Lung (tissue), 12 donors: ENCODE data around the gene STK16. TPM values are rescaled to one million over a fixed set of nuclear protein-coding genes. Genes with fewer than 3 reads are reported as not detected.

Source experiments
- ATAC-seq: fragments of 200-7000 bp; cut with Tn5 transposase; one replicate; pipeline ENCODE4 v1.9.1; 2020; ENCODE audit warnings: moderate number of reproducible peaks; ENCODE audit not compliant: insufficient read depth, low FRiP score
- DNase-seq, 3 donors: peaks; one replicate each; pipeline ENCODE4 v3.0.0-alpha.2; 2013 to 2017
- H3K27ac ChIP-seq, 2 donors: one replicate each; pipeline ENCODE4 v1.5.1; 2013; ENCODE audit warnings: mild to moderate bottlenecking in 2 of 2, moderate library complexity in 2 of 2, control low read depth in 1 of 2, inconsistent platforms in 1 of 2, low read depth in 1 of 2, low read length in 1 of 2
- H3K27me3 ChIP-seq, 3 donors: one replicate each; pipeline ENCODE4 v1.5.1; 2013; ENCODE audit warnings: low read length in 2 of 3; ENCODE audit not compliant: control insufficient read depth in 3 of 3, insufficient read depth in 3 of 3
- H3K36me3 ChIP-seq, 4 donors: one replicate each; pipeline ENCODE4 v1.5.1; 2013; ENCODE audit warnings: low read length in 4 of 4, mild to moderate bottlenecking in 1 of 4, moderate library complexity in 1 of 4; ENCODE audit not compliant: control insufficient read depth in 4 of 4, insufficient read depth in 4 of 4
- H3K4me1 ChIP-seq, 5 donors: one replicate each; pipeline ENCODE4 v1.5.1; 2013; ENCODE audit warnings: low read length in 5 of 5, mild to moderate bottlenecking in 2 of 5, moderate library complexity in 1 of 5; ENCODE audit not compliant: control insufficient read depth in 5 of 5, insufficient read depth in 5 of 5
- H3K4me3 ChIP-seq: one replicate; pipeline ENCODE4 v1.5.1; 2013; ENCODE audit warnings: mild to moderate bottlenecking, control low read depth, moderate library complexity
- H3K9ac ChIP-seq, 2 donors: one replicate each; pipeline ENCODE4 v1.5.1; 2013; ENCODE audit warnings: low read length in 2 of 2, control low read depth in 1 of 2; ENCODE audit not compliant: insufficient read depth in 1 of 2
- H3K9me3 ChIP-seq, 4 donors: one replicate each; pipeline ENCODE4 v1.5.1; 2013; ENCODE audit warnings: low read length in 3 of 4, mild to moderate bottlenecking in 1 of 4, moderate library complexity in 1 of 4; ENCODE audit not compliant: control insufficient read depth in 4 of 4, insufficient read depth in 3 of 4
- WGBS, 2 donors: extraction: QIAGEN DNeasy Blood & Tissue Kit; methylation state at CpG; one replicate each; pipeline ENCODE4 v1.1.7; 2013; 5-methylcytosine and 5-hydroxymethylcytosine counted together
- polyA plus RNA-seq, 2 donors: library from polyadenylated mRNA; stranded (reverse); fragments of 200-250 nt; gene quantifications; one replicate each; pipeline ENCODE4 v1.2.1, GENCODE V29; 2013
- total RNA-seq, 2 donors: library from RNA; depleted of rRNA in 1 of 2; stranded (reverse); fragments of >200 nt in 1 of 2; gene quantifications; one replicate each; pipeline ENCODE4 v1.2.1, GENCODE V29; 2014 to 2021
- TF ChIP-seq, protein P1 (sequence below): IDR thresholded peaks from 2 replicates; pipeline ENCODE4 v1.5.1; 2012; ENCODE audit warnings: mild to moderate bottlenecking; ENCODE audit errors: control extremely low read depth, extremely low read depth
- donor health status: control.
- donor health status: control.
- donor health status: Bipolar disorder and iron deficiency.
- donor health status: healthy.
- donor health status: DM: yes; HTN: yes; CAD: no.

STK16 gene
- total and polyA plus RNA-seq, 4 donors = 16.2 to 50.5 (median 25.4) TPM

DNA sequence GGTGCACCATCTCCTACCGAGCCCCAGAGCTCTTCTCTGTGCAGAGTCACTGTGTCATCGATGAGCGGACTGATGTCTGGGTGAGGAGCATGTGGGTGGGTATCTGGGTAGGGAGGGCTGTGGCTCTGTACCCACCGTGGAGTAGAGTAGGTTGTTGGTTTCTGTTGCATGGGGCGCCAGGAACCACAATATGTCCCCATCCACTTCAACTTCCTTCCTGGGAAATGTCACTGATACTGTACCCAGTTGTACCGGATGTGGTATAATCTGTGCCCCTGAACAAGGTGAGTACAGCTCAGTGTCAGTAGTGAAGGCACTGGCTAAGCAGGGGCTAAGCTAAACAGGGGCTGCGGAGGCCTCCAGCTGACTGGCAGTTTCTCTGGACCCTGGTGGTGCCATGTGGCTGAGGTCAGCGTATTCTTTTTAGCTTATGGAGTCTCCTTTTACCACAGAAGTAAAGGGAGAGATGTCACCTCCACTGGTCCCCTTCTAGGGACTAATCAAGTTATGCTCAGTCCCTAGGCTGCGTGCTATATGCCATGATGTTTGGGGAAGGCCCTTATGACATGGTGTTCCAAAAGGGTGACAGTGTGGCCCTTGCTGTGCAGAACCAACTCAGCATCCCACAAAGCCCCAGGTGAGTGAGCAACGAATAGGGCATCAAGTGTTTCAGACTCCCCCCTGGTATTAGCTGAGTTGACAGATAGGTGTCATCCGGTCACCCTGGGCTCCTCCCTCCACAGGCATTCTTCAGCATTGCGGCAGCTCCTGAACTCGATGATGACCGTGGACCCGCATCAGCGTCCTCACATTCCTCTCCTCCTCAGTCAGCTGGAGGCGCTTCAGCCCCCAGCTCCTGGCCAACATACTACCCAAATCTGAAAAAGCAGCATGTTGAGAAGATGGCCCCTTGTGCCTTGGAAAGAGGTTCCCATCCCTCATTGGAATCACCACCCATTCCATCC lies 2.7 kb downstream of the STK16 start:
- WGBS, 2 donors = 63 to 78% methylated on average over 17 of the region's 17 CpGs
- Histone ChIP-seq H3K4me3 (no peak overlapping the region), H3K4me1 (peaks cover 0 to 42% (median 34%) of the 10 kb centered on the region in 5 donors), H3K36me3 (peaks cover 0 to 15% (median 11%) of the 10 kb centered on the region in 4 donors), H3K9ac (no peak overlapping the region), H3K27me3 (peaks cover 0 to 10% (median 6%) of the 10 kb centered on the region in 3 donors), H3K9me3 (no peaks in the 10 kb centered on the region), H3K27ac (peak overlapping the region in 1 of 2 donors; percentile 70)
- ATAC-seq (no peak), DNase-seq (no peak)
- TF ChIP-seq, protein P1, sequence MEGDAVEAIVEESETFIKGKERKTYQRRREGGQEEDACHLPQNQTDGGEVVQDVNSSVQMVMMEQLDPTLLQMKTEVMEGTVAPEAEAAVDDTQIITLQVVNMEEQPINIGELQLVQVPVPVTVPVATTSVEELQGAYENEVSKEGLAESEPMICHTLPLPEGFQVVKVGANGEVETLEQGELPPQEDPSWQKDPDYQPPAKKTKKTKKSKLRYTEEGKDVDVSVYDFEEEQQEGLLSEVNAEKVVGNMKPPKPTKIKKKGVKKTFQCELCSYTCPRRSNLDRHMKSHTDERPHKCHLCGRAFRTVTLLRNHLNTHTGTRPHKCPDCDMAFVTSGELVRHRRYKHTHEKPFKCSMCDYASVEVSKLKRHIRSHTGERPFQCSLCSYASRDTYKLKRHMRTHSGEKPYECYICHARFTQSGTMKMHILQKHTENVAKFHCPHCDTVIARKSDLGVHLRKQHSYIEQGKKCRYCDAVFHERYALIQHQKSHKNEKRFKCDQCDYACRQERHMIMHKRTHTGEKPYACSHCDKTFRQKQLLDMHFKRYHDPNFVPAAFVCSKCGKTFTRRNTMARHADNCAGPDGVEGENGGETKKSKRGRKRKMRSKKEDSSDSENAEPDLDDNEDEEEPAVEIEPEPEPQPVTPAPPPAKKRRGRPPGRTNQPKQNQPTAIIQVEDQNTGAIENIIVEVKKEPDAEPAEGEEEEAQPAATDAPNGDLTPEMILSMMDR = no peak

DNA sequence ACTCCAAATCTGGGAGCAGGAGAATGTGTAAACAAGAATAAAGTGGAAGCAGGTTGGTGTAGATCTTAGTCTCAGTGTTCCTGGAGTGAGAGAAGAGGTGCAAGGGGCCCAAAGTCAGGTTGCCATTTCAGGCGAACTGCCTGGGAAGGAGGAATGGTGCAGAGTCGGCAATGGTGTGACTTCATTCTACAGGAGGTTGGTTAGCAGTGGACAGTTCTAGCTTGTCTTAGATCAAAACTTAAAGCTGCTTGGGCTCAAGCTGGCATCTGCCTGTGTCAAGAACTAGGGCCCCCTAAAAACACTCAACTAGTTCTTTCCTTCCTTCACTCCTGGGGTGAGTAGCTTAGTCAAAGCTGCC lies 3.5 kb downstream of the STK16 start:
- ATAC-seq (no peak), DNase-seq (no peak)
- WGBS, 2 donors = 60 to 64% methylated on average over 2 of the region's 2 CpGs
- Histone ChIP-seq H3K4me1 (peaks cover 0 to 49% (median 39%) of the 10 kb centered on the region in 5 donors), H3K27ac (peak overlapping the region; percentile 46 to 93), H3K9ac (peak overlapping the region in 1 of 2 donors; percentile 52), H3K9me3 (no peaks in the 10 kb centered on the region), H3K36me3 (peaks cover 0 to 15% (median 11%) of the 10 kb centered on the region in 4 donors), H3K27me3 (peaks cover 0 to 19% (median 11%) of the 10 kb centered on the region in 3 donors), H3K4me3 (no peak overlapping the region)
- TF ChIP-seq, protein P1 = no peak

DNA sequence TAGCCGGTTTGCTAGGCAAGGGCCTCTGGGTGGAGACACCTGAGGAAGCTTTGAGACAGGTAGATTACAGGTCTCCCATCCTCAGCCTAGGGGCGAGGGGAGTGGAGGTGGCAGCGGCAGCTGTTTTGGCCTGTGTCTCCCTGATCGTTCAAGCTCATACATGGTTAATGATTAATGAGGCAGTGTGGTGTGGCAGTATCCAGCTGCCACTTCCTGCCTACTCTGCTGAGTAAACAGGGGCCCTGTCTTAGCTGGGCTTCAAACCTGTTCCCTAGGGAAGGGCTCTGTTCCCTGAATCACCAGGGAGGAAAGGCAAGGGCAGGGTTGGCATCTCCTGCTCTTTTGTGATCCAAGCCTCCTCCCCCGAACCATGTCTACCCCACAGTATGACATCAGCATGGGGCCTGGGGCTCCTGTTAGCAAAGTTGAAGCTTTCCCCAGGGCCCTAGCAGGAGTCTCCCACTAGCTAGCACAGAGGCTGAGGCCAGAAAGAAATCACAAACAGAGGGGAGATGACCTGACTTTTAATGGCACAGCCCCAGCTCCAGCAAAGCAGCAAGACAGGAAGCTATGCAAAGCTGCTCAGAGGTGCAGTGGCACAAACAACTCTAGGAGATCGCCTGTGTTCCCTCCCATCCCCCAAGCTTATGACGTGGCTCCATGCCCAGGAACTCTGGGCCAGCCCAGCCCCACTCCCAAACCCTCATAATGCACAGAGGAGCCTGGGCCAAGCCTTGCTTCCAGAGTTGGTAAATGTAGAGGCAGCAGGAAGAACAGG lies 4.1 kb downstream of the STK16 start:
- H3K27ac ChIP-seq = peak overlapping the region; percentile 46 to 93
- H3K4me1 ChIP-seq = peaks cover 0 to 53% (median 36%) of the 10 kb centered on the region in 5 donors
- WGBS, 2 donors = 7 to 11% methylated on average over 7 of the region's 7 CpGs
- ATAC-seq = no peak
- peak overlapping the region in 1 of 2 donors; percentile 81 for H3K9ac ChIP-seq
- peaks cover 0 to 15% (median 11%) of the 10 kb centered on the region in 4 donors for H3K36me3 ChIP-seq
- H3K4me3 ChIP-seq = no peak overlapping the region
- no peaks in the 10 kb centered on the region for H3K9me3 ChIP-seq
- peaks cover 0 to 22% (median 15%) of the 10 kb centered on the region in 3 donors for H3K27me3 ChIP-seq
- TF ChIP-seq, protein P1 = no peak
- DNase-seq = peak; percentile 92 to 96 (median 95)
